LNCAP (cell line): ENCODE measurements around the gene WDR13.

Experiments
- CTCF ChIP-seq: fragments of 450-650 bp; IDR thresholded peaks from 2 replicates; pipeline ENCODE4 v1.5.1; 2017; ENCODE audit warnings: mild to moderate bottlenecking

WDR13 gene

GRCh38 chrX:48616576-48616975, 19.3 kb downstream of the WDR13 start:
- no peak for TF ChIP-seq CTCF

GRCh38 chrX:48617542-48618340, 20.4 kb downstream of the WDR13 start:
- TF ChIP-seq CTCF, result no peak

GRCh38 chrX:48626401-48627298, 29.4 kb downstream of the WDR13 start:
- no peak for TF ChIP-seq CTCF

DNA sequence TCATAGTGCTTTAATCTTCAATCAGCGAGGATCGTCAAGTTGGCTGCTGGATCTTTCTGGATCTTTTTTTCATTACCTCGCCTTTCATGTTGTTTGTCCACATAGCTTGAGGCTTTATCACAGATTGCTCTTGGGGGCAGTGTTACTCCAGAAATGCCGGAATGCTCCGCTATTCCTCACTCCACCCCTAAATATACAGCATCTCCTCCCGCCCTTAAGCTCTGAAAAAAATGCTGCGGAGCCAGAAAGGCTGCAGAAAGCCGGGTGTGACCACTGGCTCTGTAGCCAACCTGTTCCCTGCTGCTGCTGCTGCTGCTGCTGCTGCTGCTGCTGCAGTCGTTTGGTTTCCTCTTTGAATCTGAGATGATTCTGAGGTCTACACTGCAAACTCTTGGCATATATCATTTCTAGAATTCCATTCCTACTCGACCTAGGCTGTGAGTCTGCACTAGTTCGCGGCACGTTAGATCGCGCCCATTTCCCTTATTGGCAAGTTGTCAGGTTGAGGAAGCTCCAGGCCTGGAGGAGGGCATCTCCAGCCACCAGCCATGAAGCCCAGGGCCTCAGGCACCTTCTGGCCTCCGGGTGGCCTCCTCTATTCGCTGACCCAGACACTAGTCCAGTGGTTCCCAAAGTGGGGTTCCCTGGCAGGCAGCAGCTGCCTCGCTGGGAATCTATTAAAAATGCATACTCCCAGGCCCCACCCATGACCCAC, 34.2 kb downstream of the WDR13 start:
- TF ChIP-seq CTCF, result peak; percentile 43; the same call in 1 of the 2 replicates

DNA sequence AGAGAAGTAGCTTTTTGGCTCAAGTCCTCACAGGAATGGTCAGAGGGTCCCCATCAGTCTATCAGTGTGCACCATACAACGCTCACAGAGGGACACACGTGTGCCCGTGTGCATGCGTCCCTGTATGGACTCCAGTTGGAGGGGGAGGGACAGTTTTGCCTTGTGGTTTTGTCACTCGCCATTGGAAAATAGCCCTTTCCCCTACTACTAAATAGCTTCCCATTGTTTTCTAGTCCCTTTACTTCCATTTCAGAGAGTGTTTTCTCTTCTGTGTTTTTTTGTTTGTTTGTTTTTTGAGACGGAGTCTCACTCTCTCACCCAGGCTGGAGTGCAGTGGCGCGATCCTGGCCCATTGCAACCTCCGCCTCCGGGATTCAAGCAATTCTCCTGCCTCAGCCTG, 34.9 kb downstream of the WDR13 start:
- no peak for TF ChIP-seq CTCF

DNA sequence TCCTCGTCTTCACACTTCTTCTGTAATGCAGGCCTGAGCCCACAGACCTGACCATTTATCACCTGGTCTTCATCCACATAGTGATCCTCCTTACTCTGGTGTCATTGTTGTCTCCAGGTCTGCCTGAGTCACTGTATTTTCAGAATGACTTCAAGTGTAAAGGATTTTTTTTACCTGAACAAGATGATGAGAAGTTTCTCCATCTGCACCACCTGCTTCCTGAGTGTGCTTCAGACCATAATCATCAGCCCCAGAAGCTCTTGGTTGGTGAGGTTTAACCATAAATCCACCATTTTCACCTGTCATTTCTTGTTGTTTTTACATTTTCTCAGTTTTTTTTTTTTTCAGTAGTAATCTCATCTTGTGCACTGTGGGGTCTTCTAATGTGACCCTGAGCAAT, 39.0 kb downstream of the WDR13 start:
- TF ChIP-seq CTCF, result no peak

DNA sequence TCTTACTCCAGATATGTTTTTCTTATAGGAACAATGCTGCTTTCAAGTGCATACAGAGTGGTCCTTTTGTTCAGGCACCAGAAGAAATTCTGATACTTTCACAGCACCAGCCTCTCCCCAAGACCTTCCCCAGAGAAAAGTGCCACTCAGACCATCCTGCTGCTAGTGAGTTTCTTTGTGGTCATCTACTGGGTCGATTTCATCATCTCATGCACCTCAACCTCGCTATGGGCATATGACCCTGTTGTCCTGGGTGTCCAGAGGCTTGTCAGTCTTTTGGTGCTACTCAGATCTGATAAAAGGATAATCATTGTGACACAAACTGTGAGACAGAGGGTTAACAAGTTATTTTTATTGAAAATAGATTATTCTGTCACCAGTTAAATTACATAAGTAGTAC, 39.5 kb downstream of the WDR13 start:
- no peak for TF ChIP-seq CTCF
